ENCODE data around the gene PLA2G2C.
"Not testable (repeated sequence)": the region's sequence is repeated elsewhere in the genome, so short reads cannot be mapped to it uniquely, and the experiment has no call there.

Gene PLA2G2C, protein sequence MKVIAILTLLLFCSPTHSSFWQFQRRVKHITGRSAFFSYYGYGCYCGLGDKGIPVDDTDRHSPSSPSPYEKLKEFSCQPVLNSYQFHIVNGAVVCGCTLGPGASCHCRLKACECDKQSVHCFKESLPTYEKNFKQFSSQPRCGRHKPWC

GRCh38 chr1:20185834-20186782, at the start of gene PLA2G2C, which contains the start of gene UBXN10:
Gene PLA2G2C, minus strand, starts transcription at chr1:20186518. Its CDS starts 9,155 bp downstream, at chr1:20177363.
Gene UBXN10, plus strand, starts transcription at chr1:20186096. Its CDS starts 4,466 bp downstream, at chr1:20190562.
- DNase-seq (ENCODE audit: low read depth, low spot score): no peak

GRCh38 chr1:20234788-20235535, 48.6 kb upstream of the PLA2G2C start:
- no peak for DNase-seq (ENCODE audit: low read depth, low spot score)

- no peak for DNase-seq (ENCODE audit: low read depth, low spot score)
These were observed 47.5 kb upstream of the PLA2G2C start for GRCh38 chr1:20233866-20234265.

GRCh38 chr1:20233394-20233793, 47.1 kb upstream of the PLA2G2C start:
- DNase-seq (ENCODE audit: low read depth, low spot score): no peak

- not testable (repeated sequence) for DNase-seq (ENCODE audit: low read depth, low spot score)
These were observed 46.2 kb upstream of the PLA2G2C start for GRCh38 chr1:20232564-20232963.

DNA sequence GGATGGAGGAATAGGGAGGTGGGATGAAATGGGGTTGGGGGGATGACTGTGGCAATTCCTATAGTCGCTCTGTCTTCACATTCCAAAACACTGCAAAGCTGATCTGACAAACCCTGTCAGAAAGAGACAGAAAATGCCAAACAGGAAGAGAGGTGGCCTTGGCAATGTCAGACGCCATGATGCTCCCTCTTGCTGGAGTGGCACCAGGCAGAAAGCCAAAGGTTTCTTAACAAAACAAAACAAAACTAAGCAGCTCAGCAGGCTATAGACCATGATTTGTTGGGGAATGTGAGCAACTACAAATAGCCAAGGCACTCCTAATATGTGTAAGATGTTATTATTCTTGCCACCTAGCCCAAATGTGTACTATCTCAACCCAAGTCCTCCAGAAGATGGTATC, 42.9 kb upstream of the PLA2G2C start:
- DNase-seq (ENCODE audit: low read depth, low spot score): no peak

- DNase-seq (ENCODE audit: low read depth, low spot score): no peak
These were observed 42.1 kb upstream of the PLA2G2C start for GRCh38 chr1:20228314-20228825.

DNA sequence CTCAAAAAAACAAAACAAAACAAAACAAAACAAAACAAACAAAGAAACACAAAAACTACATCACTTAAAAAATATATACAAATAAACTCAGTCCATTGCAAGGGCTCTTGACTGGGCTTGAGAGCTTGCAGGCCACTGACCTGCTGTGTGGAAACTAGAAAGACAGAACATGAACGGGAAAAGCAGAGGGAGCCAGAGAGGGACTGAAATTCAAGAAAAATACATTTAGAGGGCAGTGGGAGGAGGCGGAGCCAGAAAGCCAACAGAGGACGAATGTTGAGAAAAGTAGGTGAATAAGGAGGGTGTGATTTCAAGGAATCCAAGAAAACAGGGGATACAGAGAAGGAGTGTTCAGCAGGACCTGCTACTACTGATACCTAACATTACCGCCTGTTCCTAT, 41.4 kb upstream of the PLA2G2C start:
- no peak for DNase-seq (ENCODE audit: low read depth, low spot score)

GRCh38 chr1:20224546-20224945, 38.2 kb upstream of the PLA2G2C start:
- DNase-seq (ENCODE audit: low read depth, low spot score): no peak

- no peak for DNase-seq (ENCODE audit: low read depth, low spot score)
These were observed 37.5 kb upstream of the PLA2G2C start for GRCh38 chr1:20223551-20224419.

GRCh38 chr1:20223106-20223505, 36.8 kb upstream of the PLA2G2C start:
- DNase-seq (ENCODE audit: low read depth, low spot score): no peak

DNA sequence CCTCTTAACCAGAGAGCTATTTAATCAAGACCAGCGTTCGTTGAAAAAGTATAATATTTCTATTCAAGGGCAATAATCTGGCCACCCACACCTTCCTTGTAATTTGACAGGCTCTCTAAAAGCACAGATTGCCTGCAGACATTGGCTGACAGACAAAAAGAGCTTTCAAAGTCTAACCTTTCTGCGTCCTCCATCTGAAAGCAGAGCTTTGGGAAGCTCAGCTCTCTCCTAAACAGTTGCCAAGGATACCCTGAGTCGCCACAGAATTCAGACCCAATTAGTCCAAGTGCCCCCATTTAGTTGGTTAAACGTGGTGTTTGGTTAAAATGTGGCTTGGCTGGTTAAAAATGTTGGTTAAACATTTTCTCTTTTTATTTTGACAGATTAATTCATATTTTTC, 33.7 kb upstream of the PLA2G2C start:
- no peak for DNase-seq (ENCODE audit: low read depth, low spot score)

DNA sequence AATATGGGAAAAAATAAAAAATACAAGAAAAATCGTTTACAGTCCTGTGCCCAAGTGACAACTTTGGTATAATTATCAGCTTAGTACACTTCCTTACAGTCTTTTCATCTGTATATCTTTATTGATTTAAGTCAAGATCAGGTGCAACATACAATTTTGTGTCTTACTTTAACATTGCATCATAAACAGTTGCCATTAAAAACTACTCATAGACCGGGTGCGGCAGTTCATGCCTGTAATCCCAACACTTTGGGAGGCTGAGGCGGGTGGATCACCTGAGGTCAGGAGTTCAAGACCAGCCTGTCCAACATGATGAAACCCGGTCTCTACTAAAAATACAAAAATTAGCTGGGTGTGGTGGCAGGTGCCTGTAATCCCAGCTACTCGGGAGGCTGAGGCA, 32.7 kb upstream of the PLA2G2C start:
- not testable (repeated sequence) for DNase-seq (ENCODE audit: low read depth, low spot score)

DNA sequence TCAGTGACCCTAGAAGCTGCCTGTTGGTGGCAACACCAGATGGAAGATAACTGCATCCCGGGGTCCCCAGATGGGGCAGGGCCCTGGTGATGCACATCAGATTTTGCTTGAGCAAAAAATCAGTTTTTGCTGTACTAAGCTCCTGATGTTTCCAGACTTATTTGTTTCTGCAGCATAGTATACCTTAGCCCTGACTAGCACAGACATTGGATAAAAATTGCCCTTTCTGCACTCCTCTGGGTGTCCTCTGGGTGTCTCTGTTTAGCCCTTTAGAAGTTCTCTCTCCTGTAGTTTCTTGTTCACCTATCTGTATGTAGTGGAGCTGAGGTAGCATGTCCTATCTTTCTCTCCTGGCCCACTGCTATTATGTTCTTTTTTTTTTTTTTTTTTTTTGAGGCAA, 30.3 kb upstream of the PLA2G2C start:
- no peak for DNase-seq (ENCODE audit: low read depth, low spot score)

GRCh38 chr1:20215716-20216115, 29.4 kb upstream of the PLA2G2C start:
- no peak for DNase-seq (ENCODE audit: low read depth, low spot score)

DNA sequence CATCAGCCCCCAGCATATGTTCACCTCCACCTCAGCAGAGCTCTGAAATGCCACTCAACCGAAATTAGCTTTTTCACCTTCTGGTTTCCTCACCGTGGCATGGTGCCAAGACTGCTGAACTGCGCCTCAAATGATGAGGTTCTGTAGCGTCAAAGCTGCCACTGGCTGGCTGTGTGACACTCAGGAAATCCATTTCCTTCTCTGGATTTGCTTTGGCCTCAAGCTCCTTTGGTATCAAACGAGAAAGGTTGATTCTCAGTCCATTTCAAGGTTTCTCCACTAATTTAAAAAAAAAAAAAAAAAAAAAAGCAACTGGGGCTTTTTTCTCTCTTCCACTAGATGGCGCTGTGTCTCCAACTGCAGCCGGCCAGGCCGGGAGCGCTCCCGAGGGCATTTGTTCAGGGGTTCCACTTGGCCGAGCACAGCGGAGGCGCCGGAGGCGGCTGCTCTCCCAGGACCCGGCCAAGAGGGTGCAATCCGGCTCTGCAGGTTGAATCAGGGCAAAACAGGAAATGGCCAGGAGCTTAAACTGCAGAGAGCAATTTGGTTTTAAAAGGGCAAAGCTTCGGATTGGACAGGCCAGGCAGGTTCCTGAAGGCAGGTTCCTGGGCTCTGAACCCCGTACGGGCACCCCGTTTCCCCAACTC, 26.5 kb upstream of the PLA2G2C start:
- peak; percentile 86 for DNase-seq (ENCODE audit: low read depth, low spot score)

DNA sequence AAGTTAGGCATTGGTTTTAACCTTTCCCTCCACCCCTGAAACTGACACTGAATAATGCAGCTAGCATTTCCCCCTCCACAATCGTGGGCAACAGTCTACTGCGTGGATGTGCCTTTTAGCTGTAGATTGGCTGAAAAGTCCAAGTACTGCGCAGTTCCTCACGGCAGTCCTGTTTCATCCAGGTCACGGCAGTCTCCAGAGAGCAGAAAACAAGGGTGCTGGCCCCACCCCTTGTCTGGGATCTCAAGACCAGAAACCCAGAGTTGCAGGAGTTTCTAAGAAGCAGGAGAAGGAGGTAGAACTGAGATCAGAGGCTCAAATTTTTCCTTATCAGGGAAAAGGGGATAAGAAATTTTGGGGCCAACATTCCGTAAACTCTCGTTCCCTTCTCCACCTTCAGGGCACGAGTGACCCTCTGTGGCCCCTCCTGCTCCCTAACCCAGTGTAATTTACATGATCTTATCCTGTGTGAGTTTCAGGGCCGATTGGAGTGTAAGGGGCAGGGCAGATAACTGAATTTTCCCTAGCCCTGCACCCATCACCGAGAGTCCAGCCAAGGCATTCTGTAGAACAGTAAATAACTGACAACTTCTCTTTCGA, 25.9 kb upstream of the PLA2G2C start:
- DNase-seq (ENCODE audit: low read depth, low spot score): no peak

DNA sequence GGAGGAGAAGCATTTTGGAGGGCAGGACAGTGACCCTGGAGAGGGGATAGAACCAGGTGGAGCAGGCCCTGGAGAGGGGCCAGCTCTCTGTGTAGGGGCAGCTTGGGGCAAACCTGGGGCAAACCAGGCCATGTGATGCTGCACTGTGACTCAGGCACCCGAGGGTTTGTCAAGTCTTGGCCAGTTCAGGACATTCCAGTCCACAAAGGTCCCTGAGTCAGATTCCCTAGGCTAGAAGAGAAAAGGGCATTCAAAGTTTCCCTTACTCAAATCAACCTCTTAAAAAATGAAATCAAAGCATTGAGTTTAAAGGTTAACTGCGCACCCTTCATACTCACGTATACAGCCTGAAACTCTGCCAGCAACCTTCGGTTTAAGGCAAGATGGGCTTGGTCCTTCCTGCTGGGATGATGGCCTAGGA, 25.2 kb upstream of the PLA2G2C start:
- no peak for DNase-seq (ENCODE audit: low read depth, low spot score)

DNA sequence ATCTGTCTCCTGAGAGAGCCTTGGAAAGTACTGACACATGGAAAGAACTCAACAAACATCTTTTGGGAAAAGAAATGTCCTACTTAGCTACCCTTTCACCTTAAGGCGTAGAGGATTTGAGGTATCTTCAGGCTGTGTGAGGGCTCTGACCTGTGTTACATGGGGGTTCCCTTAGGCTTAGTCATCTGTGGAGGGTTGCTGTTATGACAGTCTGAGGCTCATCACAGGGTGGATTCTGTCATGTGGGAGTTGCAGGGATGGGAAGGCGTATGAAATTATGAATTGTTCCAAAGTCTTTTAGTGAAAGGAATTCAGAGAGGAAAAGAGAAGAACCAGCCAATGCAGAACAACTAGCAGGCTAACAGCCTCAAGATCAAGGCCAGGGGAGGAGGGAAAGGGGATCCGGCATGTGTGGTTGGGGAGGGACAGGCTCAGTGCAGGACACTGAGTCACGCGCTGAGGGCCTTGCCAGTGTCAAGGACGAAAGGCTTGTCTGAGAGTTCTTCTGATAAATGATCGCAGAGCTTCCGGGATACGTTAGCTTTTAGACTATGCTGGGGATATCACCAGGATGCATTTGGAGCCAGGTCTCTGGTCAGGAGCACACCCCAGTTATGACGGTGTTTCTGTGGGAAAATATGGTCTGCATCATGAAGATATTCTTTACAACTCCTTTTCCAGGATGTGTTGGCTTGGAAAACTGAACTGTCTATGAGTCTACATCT, 24.6 kb upstream of the PLA2G2C start:
- no peak for DNase-seq (ENCODE audit: low read depth, low spot score)

All from iPS DF 19.7 (cell line).